Esophagus squamous epithelium (tissue), 5 donors: ENCODE data around the gene OR6V1. TPM values are rescaled to one million over a fixed set of nuclear protein-coding genes. Genes with fewer than 3 reads are reported as not detected.
"Not testable (repeated sequence)": the region's sequence is repeated elsewhere in the genome, so short reads cannot be mapped to it uniquely, and the experiment has no call there.

ENCODE experiments used
- DNase-seq: peaks from one replicate; lab custom pipeline; 2025; lab: John Stamatoyannopoulos, UW
- H3K27ac ChIP-seq, 4 donors: fragments of 200-600 bp; sonication (generic); one replicate each; pipeline ENCODE4 v1.5.1; 2016 to 2019; ENCODE audit warnings: mild to moderate bottlenecking in 1 of 4
- H3K27me3 ChIP-seq, 4 donors: fragments of 200-600 bp; sonication (generic); 1 replicate in 3 of 4; 2 replicates in 1 of 4; pipeline versions ENCODE4 v1.5.1 to v1.6.0; 2017 to 2021; ENCODE audit warnings: antibody characterized with exemption in 1 of 4
- H3K36me3 ChIP-seq, 3 donors: fragments of 200-600 bp; sonication (generic); one replicate each; pipeline ENCODE4 v1.5.1; 2016 to 2019
- H3K4me1 ChIP-seq, 3 donors: fragments of 200-600 bp; sonication (generic); one replicate each; pipeline ENCODE4 v1.5.1; 2017 to 2019
- H3K4me3 ChIP-seq, 4 donors: fragments of 200-600 bp; sonication (generic); 1 replicate in 3 of 4; 2 replicates in 1 of 4; pipeline ENCODE4 v1.5.1; 2016 to 2019; ENCODE audit warnings: mild to moderate bottlenecking in 2 of 4, moderate library complexity in 1 of 4
- H3K9me3 ChIP-seq, 3 donors: fragments of 200-600 bp; sonication (generic); one replicate each; pipeline ENCODE4 v1.5.1; 2016 to 2019
- POLR2A ChIP-seq, 4 donors: fragments of 450-650 bp; IDR thresholded peaks; one replicate each; pipeline ENCODE4 v1.6.1; 2017; ENCODE audit warnings: antibody characterized with exemption in 4 of 4, mild to moderate bottlenecking in 4 of 4, moderate library complexity in 3 of 4
- WGBS, 2 donors: methylation state at CpG; one replicate each; pipeline ENCODE4 v1.1.5; 2018; 5-methylcytosine and 5-hydroxymethylcytosine counted together
- intact Hi-C: fragments of 100-400 bp; cut with DNase I; formaldehyde crosslinking; loops from one replicate; pipeline ENCODE4 v1.15.0; 2022
- total RNA-seq, 4 donors: library from RNA; depleted of rRNA; stranded (reverse); fragments of >200 nt; gene quantifications; one replicate each; pipeline ENCODE4 v1.1.0, GENCODE V29; 2016
- TF ChIP-seq, protein P1 (sequence below), 6 experiments: fragments of 450-650 bp in 4 of 6; fragments of 200-600 bp in 2 of 6; sonication (generic) in 2 of 6; IDR thresholded peaks; one replicate each; pipeline ENCODE4 v1.5.1; 2016 to 2019; ENCODE audit warnings: antibody characterized with exemption in 6 of 6, mild to moderate bottlenecking in 4 of 6, moderate library complexity in 4 of 6
- donor health status: DM: yes; HTN: yes; CAD: no.

OR6V1 gene
- total RNA-seq, 4 donors from 2014 or later = not detected

DNA sequence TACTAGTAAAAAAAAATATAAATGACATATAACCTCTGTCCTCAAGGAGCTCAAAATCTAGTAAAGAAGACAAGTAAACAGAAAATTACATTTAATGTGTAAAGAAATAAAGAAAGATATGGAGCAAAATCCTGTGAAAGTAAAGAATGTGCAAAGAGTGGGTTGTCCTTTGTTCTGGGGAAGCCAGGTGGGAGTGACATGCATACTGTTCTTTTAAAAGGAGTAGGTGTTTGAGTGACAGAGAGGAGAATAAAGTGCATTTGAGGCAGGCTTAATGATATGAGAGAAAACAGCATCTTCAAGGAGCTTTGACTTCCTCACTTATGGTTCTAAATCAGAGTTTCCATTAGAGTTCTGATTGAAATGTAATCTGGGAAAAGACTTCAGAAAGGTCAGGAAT is 22.0 kb downstream of the OR6V1 start:
- TF ChIP-seq POLR2A (IDR thresholded peaks at IDR 0.05) = no peak
- TF ChIP-seq, protein P1, sequence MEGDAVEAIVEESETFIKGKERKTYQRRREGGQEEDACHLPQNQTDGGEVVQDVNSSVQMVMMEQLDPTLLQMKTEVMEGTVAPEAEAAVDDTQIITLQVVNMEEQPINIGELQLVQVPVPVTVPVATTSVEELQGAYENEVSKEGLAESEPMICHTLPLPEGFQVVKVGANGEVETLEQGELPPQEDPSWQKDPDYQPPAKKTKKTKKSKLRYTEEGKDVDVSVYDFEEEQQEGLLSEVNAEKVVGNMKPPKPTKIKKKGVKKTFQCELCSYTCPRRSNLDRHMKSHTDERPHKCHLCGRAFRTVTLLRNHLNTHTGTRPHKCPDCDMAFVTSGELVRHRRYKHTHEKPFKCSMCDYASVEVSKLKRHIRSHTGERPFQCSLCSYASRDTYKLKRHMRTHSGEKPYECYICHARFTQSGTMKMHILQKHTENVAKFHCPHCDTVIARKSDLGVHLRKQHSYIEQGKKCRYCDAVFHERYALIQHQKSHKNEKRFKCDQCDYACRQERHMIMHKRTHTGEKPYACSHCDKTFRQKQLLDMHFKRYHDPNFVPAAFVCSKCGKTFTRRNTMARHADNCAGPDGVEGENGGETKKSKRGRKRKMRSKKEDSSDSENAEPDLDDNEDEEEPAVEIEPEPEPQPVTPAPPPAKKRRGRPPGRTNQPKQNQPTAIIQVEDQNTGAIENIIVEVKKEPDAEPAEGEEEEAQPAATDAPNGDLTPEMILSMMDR (IDR thresholded peaks at IDR 0.05) = no peak
- no peak for DNase-seq
- Histone ChIP-seq H3K36me3 (no peaks in the 10 kb centered on the region), H3K4me1 (no peaks in the 10 kb centered on the region), H3K9me3 (no peaks in the 10 kb centered on the region), H3K4me3 (no peak overlapping the region), H3K27ac (no peak overlapping the region), H3K27me3 (no peaks in the 10 kb centered on the region)
- intact Hi-C loops = no loop called here

GRCh38 chr7:143085109-143085508 is 33.0 kb downstream of the OR6V1 start:
- DNase-seq = no peak
- no peaks in the 10 kb centered on the region for H3K9me3 ChIP-seq
- intact Hi-C loops = no loop called here
- no peaks in the 10 kb centered on the region for H3K27me3 ChIP-seq
- H3K4me3 ChIP-seq = no peak overlapping the region
- WGBS, 2 donors = 71 to 81% methylated on average over 1 of the region's 1 CpG
- H3K4me1 ChIP-seq = no peaks in the 10 kb centered on the region
- H3K27ac ChIP-seq = no peak overlapping the region
- no peaks in the 10 kb centered on the region for H3K36me3 ChIP-seq
- no peak for TF ChIP-seq POLR2A (IDR thresholded peaks at IDR 0.05)
- TF ChIP-seq, protein P1 (IDR thresholded peaks at IDR 0.05) = no peak

DNA sequence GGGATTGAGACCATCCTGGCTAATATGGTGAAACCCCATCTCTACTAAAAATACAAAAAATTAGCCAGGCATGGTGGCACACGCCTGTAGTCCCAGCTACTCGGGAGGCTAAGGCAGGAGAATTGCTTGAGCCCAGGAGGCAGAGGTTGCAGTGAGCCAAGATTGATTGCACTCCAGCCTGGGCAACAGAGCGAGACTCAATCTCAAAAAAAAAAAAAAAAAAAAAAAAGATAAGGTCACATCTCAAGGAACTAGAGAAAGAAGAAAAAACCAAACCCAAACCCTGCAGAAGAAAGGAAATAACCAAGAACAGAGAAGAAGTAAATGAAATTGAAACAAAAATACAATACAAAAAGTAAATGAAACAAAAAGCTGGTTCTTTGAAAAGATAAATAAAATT is 33.5 kb downstream of the OR6V1 start:
- H3K9me3 ChIP-seq, H3K4me1 ChIP-seq, H3K27me3 ChIP-seq, H3K27ac ChIP-seq, intact Hi-C loops, H3K4me3 ChIP-seq, H3K36me3 ChIP-seq, DNase-seq: not testable (repeated sequence)
- WGBS, 2 donors = 66 to 100% methylated on average over 2 to 3 of the region's 3 CpGs

GRCh38 chr7:143088549-143089231 is 36.5 kb downstream of the OR6V1 start:
- WGBS, 2 donors = 70 to 84% methylated on average over 6 of the region's 16 CpGs
- H3K4me3 ChIP-seq, H3K27me3 ChIP-seq, intact Hi-C loops, H3K4me1 ChIP-seq, H3K27ac ChIP-seq, H3K36me3 ChIP-seq, H3K9me3 ChIP-seq, DNase-seq: not testable (repeated sequence)

- H3K9me3 ChIP-seq = peaks cover 0 to 10% (median 5%) of the 10 kb centered on the region in 3 donors
- H3K27me3 ChIP-seq = no peaks in the 10 kb centered on the region
- H3K4me1 ChIP-seq = no peaks in the 10 kb centered on the region
- no peak for DNase-seq
- no peak overlapping the region for H3K27ac ChIP-seq
- intact Hi-C loops = no loop called here
- TF ChIP-seq POLR2A (IDR thresholded peaks at IDR 0.05) = no peak
- TF ChIP-seq, protein P1 (IDR thresholded peaks at IDR 0.05) = no peak
- no peak overlapping the region for H3K4me3 ChIP-seq
- H3K36me3 ChIP-seq = no peaks in the 10 kb centered on the region
- WGBS, 2 donors = 35 to 61% methylated on average over 2 of the region's 2 CpGs
These were observed 44.0 kb downstream of the OR6V1 start for GRCh38 chr7:143096146-143096545.

- H3K4me1 ChIP-seq, H3K4me3 ChIP-seq, H3K36me3 ChIP-seq, H3K27me3 ChIP-seq, H3K27ac ChIP-seq, intact Hi-C loops, DNase-seq: not testable (repeated sequence)
- WGBS, 2 donors = 67 to 91% methylated on average over 1 of the region's 1 CpG
- H3K9me3 ChIP-seq = peaks cover 0 to 10% (median 5%) of the 10 kb centered on the region in 3 donors
These were observed 47.4 kb downstream of the OR6V1 start for GRCh38 chr7:143099579-143099978.

Other genes with a start within 250 kb of the OR6V1 start
- 10 to 100 TPM; 15.2 to 40.4 (median 26.1) TPM for gene EPHB6, start 197.3 kb upstream of the OR6V1 start, total RNA-seq
- gene TRPV6, start 166.6 kb upstream of the OR6V1 start, total RNA-seq = 1 to 10 TPM in 3 of 4 donors, under 1 TPM in 1; 0.79 to 6.9 (median 4.5) TPM
- gene TRPV5, start 118.6 kb upstream of the OR6V1 start, total RNA-seq = not detected
- gene LLCFC1, start 112.9 kb upstream of the OR6V1 start, total RNA-seq = not detected
- 1 to 10 TPM in 1 of 4 donors, under 1 TPM in 2, not detected in 1; 0.09 to 3.6 (median 0.53) TPM for gene KEL, start 90.0 kb upstream of the OR6V1 start, total RNA-seq
- gene OR9A2, start 25.2 kb upstream of the OR6V1 start, total RNA-seq = not detected
- gene PIP, start 79.7 kb downstream of the OR6V1 start, total RNA-seq = not detected
- not detected for gene TAS2R39, start 131.1 kb downstream of the OR6V1 start, total RNA-seq
- not detected for gene TAS2R40, start 169.7 kb downstream of the OR6V1 start, total RNA-seq
- gene GSTK1, start 211.1 kb downstream of the OR6V1 start, total RNA-seq = 100 to 1,000 TPM in 3 of 4 donors, 10 to 100 TPM in 1; 96.2 to 166 (median 149) TPM
- 1 to 10 TPM in 1 of 4 donors, under 1 TPM in 1, not detected in 2; 0.15 to 3.6 TPM for gene TMEM139, start 232.6 kb downstream of the OR6V1 start, total RNA-seq
- 10 to 100 TPM in 3 of 4 donors, 1 to 10 TPM in 1; 8.8 to 24.6 (median 12.2) TPM for gene CASP2, start 236.0 kb downstream of the OR6V1 start, total RNA-seq